Natural killer cell (primary cell): ENCODE data around the gene GIMD1. TPM values are rescaled to one million over a fixed set of nuclear protein-coding genes. Genes with fewer than 3 reads are reported as not detected.

ENCODE experiments used
- ATAC-seq, 3 donors: fragments of 150-1000 bp in 2 of 3; fragments of 200-7000 bp in 1 of 3; cut with Tn5 transposase; 1 replicate in 1 of 3; 2 replicates in 2 of 3; pipeline ENCODE4 v1.10.0; 2021; ENCODE audit warnings: mild to moderate bottlenecking in 2 of 3, moderate library complexity in 2 of 3
- DNase-seq, 2 donors: peaks; one replicate each; pipeline versions ENCODE4 v3.0.0 to v3.0.0-alpha.2; 2013 to 2021; ENCODE audit warnings: mixed read lengths in 1 of 2
- H3K27ac ChIP-seq: one replicate; pipeline ENCODE4 v1.5.1; 2013; ENCODE audit warnings: mild to moderate bottlenecking, low read length
- H3K27me3 ChIP-seq: one replicate; pipeline ENCODE4 v1.6.1; 2013; ENCODE audit warnings: low read length; ENCODE audit not compliant: control insufficient read depth, insufficient read depth
- H3K36me3 ChIP-seq: one replicate; pipeline ENCODE4 v1.6.1; 2013; ENCODE audit warnings: low read length; ENCODE audit not compliant: control insufficient read depth, insufficient read depth
- H3K4me1 ChIP-seq: one replicate; pipeline ENCODE4 v1.6.1; 2013; ENCODE audit warnings: low read length; ENCODE audit not compliant: control insufficient read depth, insufficient read depth
- H3K4me3 ChIP-seq: one replicate; pipeline ENCODE4 v1.5.1; 2013; ENCODE audit warnings: low read length
- H3K9me3 ChIP-seq: one replicate; pipeline ENCODE4 v1.6.1; 2013; ENCODE audit warnings: low read length; ENCODE audit not compliant: control insufficient read depth, insufficient read depth
- H3K27ac Mint-ChIP-seq, 2 donors: one replicate each; pipeline ENCODE4 v1.8.0; 2022; ENCODE audit warnings: mild to moderate bottlenecking in 2 of 2, mixed read lengths in 2 of 2, moderate library complexity in 1 of 2
- H3K27me3 Mint-ChIP-seq, 2 donors: one replicate each; pipeline ENCODE4 v1.8.0; 2022; ENCODE audit warnings: low read depth in 2 of 2, mixed read lengths in 2 of 2
- H3K36me3 Mint-ChIP-seq: one replicate; pipeline ENCODE4 v1.8.0; 2022; ENCODE audit warnings: mixed read lengths
- H3K4me1 Mint-ChIP-seq, 2 donors: one replicate each; pipeline ENCODE4 v1.8.0; 2022; ENCODE audit warnings: mixed read lengths in 2 of 2
- H3K4me3 Mint-ChIP-seq: one replicate; pipeline ENCODE4 v1.8.0; 2022; ENCODE audit warnings: mild to moderate bottlenecking, moderate library complexity, mixed read lengths
- H3K9me3 Mint-ChIP-seq, 2 donors: one replicate each; pipeline ENCODE4 v1.8.0; 2022; ENCODE audit warnings: mixed read lengths in 2 of 2
- CTCF ChIP-seq: fragments of 200-600 bp; IDR thresholded peaks from one replicate; pipeline ENCODE4 v1.8.0; 2022; ENCODE audit warnings: antibody characterized with exemption
- WGBS: methylation state at CpG from one replicate; pipeline ENCODE4 v1.1.7; 2013; ENCODE audit warnings: missing lambda C conversion rate; ENCODE audit not compliant: insufficient coverage; 5-methylcytosine and 5-hydroxymethylcytosine counted together
- intact Hi-C: fragments of 100-400 bp; cut with micrococcal nuclease; formaldehyde crosslinking; loops from one replicate; pipeline ENCODE4 v1.14.2; 2022
- total RNA-seq, 4 donors: library from RNA; stranded (reverse); fragments of 120-200 nt in 1 of 4; gene quantifications; one replicate each; pipeline versions ENCODE4 v1.2.3 to v1.2.4, GENCODE V29; 2013 to 2022

Gene GIMD1
- total RNA-seq, 3 donors from 2014 or later (not counting 1 experiment from before 2014, with no cell fraction given) = not detected

- Histone ChIP-seq H3K4me3 (no peak overlapping the region), H3K36me3 (no peaks in the 10 kb centered on the region), H3K27ac (no peak overlapping the region), H3K9me3 (no peaks in the 10 kb centered on the region), H3K4me1 (no peaks in the 10 kb centered on the region), H3K27me3 (no peaks in the 10 kb centered on the region)
- ATAC-seq = no peak
- H3K27me3 Mint-ChIP-seq = peaks cover 7 to 19% of the 10 kb centered on the region in 2 donors
- WGBS = 78% methylated on average over 1 of the region's 1 CpG
- H3K27ac Mint-ChIP-seq = no peak overlapping the region
- intact Hi-C loops = no loop called here
- no peaks in the 10 kb centered on the region for H3K9me3 Mint-ChIP-seq
- no peak overlapping the region for H3K4me3 Mint-ChIP-seq
- H3K4me1 Mint-ChIP-seq = no peaks in the 10 kb centered on the region
- no peak for TF ChIP-seq CTCF
- DNase-seq = no peak
- H3K36me3 Mint-ChIP-seq = no peaks in the 10 kb centered on the region
Observed at GRCh38 chr4:106365613-106366012, 3.0 kb downstream of the GIMD1 start.

GRCh38 chr4:106364282-106364681 is 4.3 kb downstream of the GIMD1 start:
- no peak overlapping the region for H3K27ac Mint-ChIP-seq
- DNase-seq (no peak), ATAC-seq (no peak)
- H3K27ac ChIP-seq = no peak overlapping the region
- no peaks in the 10 kb centered on the region for H3K9me3 Mint-ChIP-seq
- intact Hi-C loops = no loop called here
- H3K4me3 ChIP-seq = no peak overlapping the region
- no peaks in the 10 kb centered on the region for H3K9me3 ChIP-seq
- 96% methylated on average over 1 of the region's 1 CpG for WGBS
- H3K4me3 Mint-ChIP-seq = no peak overlapping the region
- H3K4me1 ChIP-seq = no peaks in the 10 kb centered on the region
- H3K4me1 Mint-ChIP-seq = no peaks in the 10 kb centered on the region
- TF ChIP-seq CTCF = no peak
- H3K36me3 ChIP-seq = no peaks in the 10 kb centered on the region
- H3K36me3 Mint-ChIP-seq = no peaks in the 10 kb centered on the region
- no peaks in the 10 kb centered on the region for H3K27me3 ChIP-seq
- H3K27me3 Mint-ChIP-seq = peaks cover 2 to 16% of the 10 kb centered on the region in 2 donors

- H3K27me3 Mint-ChIP-seq = peaks cover 0 to 8% of the 10 kb centered on the region in 2 donors
- no peak overlapping the region for H3K27ac ChIP-seq
- intact Hi-C loops = no loop called here
- no peak for ATAC-seq
- no peaks in the 10 kb centered on the region for H3K36me3 ChIP-seq
- TF ChIP-seq CTCF = no peak
- no peak for DNase-seq
- H3K27ac Mint-ChIP-seq = no peak overlapping the region
- WGBS = 87% methylated on average over 2 of the region's 3 CpGs
- H3K27me3 ChIP-seq = no peaks in the 10 kb centered on the region
- no peak overlapping the region for H3K4me3 Mint-ChIP-seq
- no peaks in the 10 kb centered on the region for H3K9me3 Mint-ChIP-seq
- no peaks in the 10 kb centered on the region for H3K36me3 Mint-ChIP-seq
- no peaks in the 10 kb centered on the region for H3K9me3 ChIP-seq
- H3K4me3 ChIP-seq = no peak overlapping the region
- H3K4me1 Mint-ChIP-seq = no peaks in the 10 kb centered on the region
- H3K4me1 ChIP-seq = no peaks in the 10 kb centered on the region
Observed at GRCh38 chr4:106362086-106362825, 6.3 kb downstream of the GIMD1 start.

- no peak overlapping the region for H3K27ac ChIP-seq
- ATAC-seq (no peak), DNase-seq (no peak)
- Mint-ChIP-seq H3K36me3 (no peaks in the 10 kb centered on the region), H3K27ac (no peak overlapping the region), H3K4me1 (no peaks in the 10 kb centered on the region), H3K4me3 (no peak overlapping the region), H3K9me3 (no peaks in the 10 kb centered on the region), H3K27me3 (peaks cover 0 to 6% of the 10 kb centered on the region in 2 donors)
- TF ChIP-seq CTCF = no peak
- intact Hi-C loops = no loop called here
- H3K27me3 ChIP-seq = no peaks in the 10 kb centered on the region
- no peaks in the 10 kb centered on the region for H3K4me1 ChIP-seq
- WGBS = no CpG with 5 or more reads among the region's 1 CpG
- no peaks in the 10 kb centered on the region for H3K36me3 ChIP-seq
- no peak overlapping the region for H3K4me3 ChIP-seq
- no peaks in the 10 kb centered on the region for H3K9me3 ChIP-seq
Observed at GRCh38 chr4:106358899-106359298, 9.7 kb downstream of the GIMD1 start.
